ENCODE measurements around the gene SPAG9.

GRCh38 chr17:50946891-50947781, 173.5 kb downstream of the SPAG9 start:
- TF ChIP-seq, protein P1, sequence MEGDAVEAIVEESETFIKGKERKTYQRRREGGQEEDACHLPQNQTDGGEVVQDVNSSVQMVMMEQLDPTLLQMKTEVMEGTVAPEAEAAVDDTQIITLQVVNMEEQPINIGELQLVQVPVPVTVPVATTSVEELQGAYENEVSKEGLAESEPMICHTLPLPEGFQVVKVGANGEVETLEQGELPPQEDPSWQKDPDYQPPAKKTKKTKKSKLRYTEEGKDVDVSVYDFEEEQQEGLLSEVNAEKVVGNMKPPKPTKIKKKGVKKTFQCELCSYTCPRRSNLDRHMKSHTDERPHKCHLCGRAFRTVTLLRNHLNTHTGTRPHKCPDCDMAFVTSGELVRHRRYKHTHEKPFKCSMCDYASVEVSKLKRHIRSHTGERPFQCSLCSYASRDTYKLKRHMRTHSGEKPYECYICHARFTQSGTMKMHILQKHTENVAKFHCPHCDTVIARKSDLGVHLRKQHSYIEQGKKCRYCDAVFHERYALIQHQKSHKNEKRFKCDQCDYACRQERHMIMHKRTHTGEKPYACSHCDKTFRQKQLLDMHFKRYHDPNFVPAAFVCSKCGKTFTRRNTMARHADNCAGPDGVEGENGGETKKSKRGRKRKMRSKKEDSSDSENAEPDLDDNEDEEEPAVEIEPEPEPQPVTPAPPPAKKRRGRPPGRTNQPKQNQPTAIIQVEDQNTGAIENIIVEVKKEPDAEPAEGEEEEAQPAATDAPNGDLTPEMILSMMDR (IDR thresholded peaks at IDR 0.05): no peak
- TF ChIP-seq POLR2AphosphoS5 (IDR thresholded peaks at IDR 0.05) (no peak), POLR2A (IDR thresholded peaks at IDR 0.05) (no peak), EP300 (IDR thresholded peaks at IDR 0.05) (no peak)
